ENCODE measurements around the gene VCX2.
"Not testable (repeated sequence)": the region's sequence is repeated elsewhere in the genome, so short reads cannot be mapped to it uniquely, and the experiment has no call there.

The VCX2 gene

DNA sequence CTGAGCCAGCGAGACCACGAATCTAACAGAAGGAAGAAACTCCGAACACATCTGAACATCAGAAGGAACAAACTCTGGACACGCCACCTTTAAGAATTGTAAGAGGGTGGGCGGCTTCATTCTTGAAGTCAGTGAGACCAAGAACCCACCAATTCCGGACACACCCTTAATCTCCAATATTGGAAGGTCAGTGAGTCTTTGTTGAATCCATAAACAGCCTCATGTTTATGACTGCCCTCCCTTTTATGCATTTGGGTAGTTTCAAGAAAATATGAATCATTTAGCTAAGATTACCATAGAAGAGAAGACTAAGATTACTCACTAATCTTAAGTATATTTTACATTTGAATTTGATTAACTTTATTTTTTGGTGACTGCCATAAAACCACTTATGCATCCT is 48.5 kb downstream of the VCX2 start:
- Histone ChIP-seq H3K9me3 (ENCODE audit: control insufficient read depth, insufficient read depth, low read depth, low read length) (no peaks in the 10 kb centered on the region), H3K4me1 (ENCODE audit: control insufficient read depth, insufficient read depth, low read length) (no peaks in the 10 kb centered on the region), H3K4me3 (ENCODE audit: low read depth, low read length) (no peak overlapping the region), H3K27ac (ENCODE audit: extremely low read depth, low read depth, low read length) (no peak overlapping the region), H3K36me3 (ENCODE audit: control insufficient read depth in 2 of 2, insufficient read depth in 1 of 2, low read length in 2 of 2) (no peaks in the 10 kb centered on the region)
- ChIA-PET POLR2A (no interaction called here), CTCF (no interaction called here)
- TF ChIP-seq ZNF473 (tag by site-specific recombination; IDR thresholded peaks at IDR 0.05), result no peak
- TF ChIP-seq ZNF2 (tag by site-specific recombination; IDR thresholded peaks at IDR 0.05), result no peak
- TF ChIP-seq ZNF660 (tag by site-specific recombination; IDR thresholded peaks at IDR 0.05), result no peak
- TF ChIP-seq ZNF416 (tag by site-specific recombination; IDR thresholded peaks at IDR 0.05), result no peak
- TF ChIP-seq ZNF830 (tag by site-specific recombination; IDR thresholded peaks at IDR 0.05; ENCODE audit: low read depth), result no peak
- no peak for TF ChIP-seq ZNF768 (tag by site-specific recombination; IDR thresholded peaks at IDR 0.05)

DNA sequence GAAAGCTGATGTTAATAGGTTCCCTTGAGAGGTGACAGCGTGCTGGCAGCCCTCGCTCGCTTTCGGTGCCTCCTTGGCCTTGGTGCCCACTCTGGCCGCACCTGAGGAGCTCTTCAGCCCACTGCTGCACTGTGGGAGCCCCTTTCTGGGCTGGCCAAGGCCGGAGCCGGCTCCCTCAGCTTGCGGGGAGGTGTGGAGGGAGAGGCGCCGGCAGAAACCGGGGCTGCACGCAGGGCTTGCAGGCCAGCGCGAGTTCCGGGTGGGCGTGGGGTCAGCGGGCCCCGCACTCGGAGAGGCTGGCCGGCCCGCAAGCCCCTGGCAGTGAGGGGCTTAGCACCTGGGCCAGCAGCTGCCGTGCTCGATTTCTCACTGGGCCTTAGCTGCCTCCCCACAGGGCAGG is 49.7 kb downstream of the VCX2 start:
- H3K4me1 ChIP-seq (ENCODE audit: control insufficient read depth, insufficient read depth, low read length); POLR2A ChIA-PET; H3K27ac ChIP-seq (ENCODE audit: extremely low read depth, low read depth, low read length); H3K9me3 ChIP-seq (ENCODE audit: control insufficient read depth, insufficient read depth, low read depth, low read length); CTCF ChIA-PET; H3K36me3 ChIP-seq (ENCODE audit: control insufficient read depth in 2 of 2, insufficient read depth in 1 of 2, low read length in 2 of 2); H3K4me3 ChIP-seq (ENCODE audit: low read depth, low read length): not testable (repeated sequence)

Data from HEK293 (cell line).